ENCODE results near the gene PCDHGB5. TPM values are rescaled to one million over a fixed set of nuclear protein-coding genes. Genes with fewer than 3 reads are reported as not detected.
"Not testable (repeated sequence)": the region's sequence is repeated elsewhere in the genome, so short reads cannot be mapped to it uniquely, and the experiment has no call there.

The PCDHGB5 gene
- total RNA-seq, 1 donor from 2014 or later: 0.62 TPM

- Mint-ChIP-seq H3K9me3 (peaks cover 45% of the 10 kb centered on the region), H3K36me3 (ENCODE audit: low read depth) (peaks cover 3% of the 10 kb centered on the region), H3K27ac (no peak overlapping the region), H3K4me1 (ENCODE audit: low read depth) (peaks cover 1% of the 10 kb centered on the region), H3K4me3 (ENCODE audit: low read depth) (no peak overlapping the region), H3K27me3 (ENCODE audit: low read depth) (peaks cover 30% of the 10 kb centered on the region)
- DNase-seq (ENCODE audit: low spot score): no peak
- intact Hi-C loops (cut with micrococcal nuclease): no loop called here
Observed at GRCh38 chr5:141366016-141366896, 31.5 kb upstream of the PCDHGB5 start.

- Mint-ChIP-seq H3K4me1 (ENCODE audit: low read depth) (peaks cover 1% of the 10 kb centered on the region), H3K27ac (no peak within 1 kb of the TSS), H3K9me3 (peaks cover 37% of the 10 kb centered on the region), H3K4me3 (ENCODE audit: low read depth) (peak within 1 kb of the TSS; percentile 77), H3K27me3 (ENCODE audit: low read depth) (peaks cover 19% of the 10 kb centered on the region), H3K36me3 (ENCODE audit: low read depth) (peaks cover 5% of the 10 kb centered on the region)
- no peak for DNase-seq (ENCODE audit: low spot score)
- intact Hi-C loops (cut with micrococcal nuclease): no loop called here
Observed at GRCh38 chr5:141369994-141370848, 27.5 kb upstream of the PCDHGB5 start, which contains the start of gene PCDHGB3. TSS of gene PCDHGB3 (plus strand) at chr5:141370242. CDS start at chr5:141370395, 153 bp downstream.

GRCh38 chr5:141371572-141372475, 25.9 kb upstream of the PCDHGB5 start:
- H3K4me3 Mint-ChIP-seq (ENCODE audit: low read depth): no peak overlapping the region
- H3K9me3 Mint-ChIP-seq: peaks cover 38% of the 10 kb centered on the region
- H3K27me3 Mint-ChIP-seq (ENCODE audit: low read depth): peaks cover 15% of the 10 kb centered on the region
- no peak overlapping the region for H3K27ac Mint-ChIP-seq
- no peak for DNase-seq (ENCODE audit: low spot score)
- H3K36me3 Mint-ChIP-seq (ENCODE audit: low read depth): peaks cover 5% of the 10 kb centered on the region
- intact Hi-C loops (cut with micrococcal nuclease): no loop called here
- peaks cover 1% of the 10 kb centered on the region for H3K4me1 Mint-ChIP-seq (ENCODE audit: low read depth)

GRCh38 chr5:141373673-141374317, 24.0 kb upstream of the PCDHGB5 start, which contains the start of gene PCDHGA6:
TSS of gene PCDHGA6 (plus strand) at chr5:141373891. CDS start at chr5:141374084, 193 bp downstream.
- Mint-ChIP-seq H3K27ac (no peak within 1 kb of the TSS), H3K9me3 (peaks cover 44% of the 10 kb centered on the region), H3K36me3 (ENCODE audit: low read depth) (peaks cover 5% of the 10 kb centered on the region), H3K4me1 (ENCODE audit: low read depth) (peaks cover 1% of the 10 kb centered on the region), H3K4me3 (ENCODE audit: low read depth) (peak within 1 kb of the TSS; percentile 13), H3K27me3 (ENCODE audit: low read depth) (peaks cover 15% of the 10 kb centered on the region)
- no peak for DNase-seq (ENCODE audit: low spot score)
- intact Hi-C loops (cut with micrococcal nuclease): no loop called here

- H3K27me3 Mint-ChIP-seq (ENCODE audit: low read depth): peaks cover 11% of the 10 kb centered on the region
- no peaks in the 10 kb centered on the region for H3K4me1 Mint-ChIP-seq (ENCODE audit: low read depth)
- DNase-seq (ENCODE audit: low spot score): no peak
- H3K36me3 Mint-ChIP-seq (ENCODE audit: low read depth): peaks cover 5% of the 10 kb centered on the region
- intact Hi-C loops (cut with micrococcal nuclease): no loop called here
- H3K4me3 Mint-ChIP-seq (ENCODE audit: low read depth): no peak overlapping the region
- H3K9me3 Mint-ChIP-seq: peaks cover 46% of the 10 kb centered on the region
- H3K27ac Mint-ChIP-seq: no peak overlapping the region
Observed at GRCh38 chr5:141374627-141375026, 23.1 kb upstream of the PCDHGB5 start.

- intact Hi-C loops (cut with micrococcal nuclease); H3K27me3 Mint-ChIP-seq (ENCODE audit: low read depth); H3K27ac Mint-ChIP-seq; H3K4me3 Mint-ChIP-seq (ENCODE audit: low read depth); DNase-seq (ENCODE audit: low spot score); H3K36me3 Mint-ChIP-seq (ENCODE audit: low read depth); H3K4me1 Mint-ChIP-seq (ENCODE audit: low read depth): not testable (repeated sequence)
- peaks cover 46% of the 10 kb centered on the region for H3K9me3 Mint-ChIP-seq
Observed at GRCh38 chr5:141375444-141376155, 22.1 kb upstream of the PCDHGB5 start.

- no peaks in the 10 kb centered on the region for H3K4me1 Mint-ChIP-seq (ENCODE audit: low read depth)
- H3K27me3 Mint-ChIP-seq (ENCODE audit: low read depth): peaks cover 11% of the 10 kb centered on the region
- intact Hi-C loops (cut with micrococcal nuclease): no loop called here
- DNase-seq (ENCODE audit: low spot score): no peak
- peaks cover 38% of the 10 kb centered on the region for H3K9me3 Mint-ChIP-seq
- peak within 1 kb of the TSS; percentile 75 for H3K4me3 Mint-ChIP-seq (ENCODE audit: low read depth)
- no peak within 1 kb of the TSS for H3K27ac Mint-ChIP-seq
- no peaks in the 10 kb centered on the region for H3K36me3 Mint-ChIP-seq (ENCODE audit: low read depth)
Observed at GRCh38 chr5:141382469-141383294, 15.1 kb upstream of the PCDHGB5 start, which contains the start of gene PCDHGA7. TSS of gene PCDHGA7 (plus strand) at chr5:141382742. CDS start at chr5:141382900, 158 bp downstream.

GRCh38 chr5:141383345-141383744, 14.4 kb upstream of the PCDHGB5 start:
- no peak for DNase-seq (ENCODE audit: low spot score)
- Mint-ChIP-seq H3K4me1 (ENCODE audit: low read depth) (no peaks in the 10 kb centered on the region), H3K36me3 (ENCODE audit: low read depth) (no peaks in the 10 kb centered on the region), H3K27me3 (ENCODE audit: low read depth) (peaks cover 13% of the 10 kb centered on the region), H3K27ac (no peak overlapping the region), H3K9me3 (peaks cover 41% of the 10 kb centered on the region), H3K4me3 (ENCODE audit: low read depth) (peak overlapping the region; percentile 75)
- intact Hi-C loops (cut with micrococcal nuclease): no loop called here

GRCh38 chr5:141384471-141385267, 13.1 kb upstream of the PCDHGB5 start:
- Mint-ChIP-seq H3K9me3 (peaks cover 46% of the 10 kb centered on the region), H3K27ac (no peak overlapping the region), H3K27me3 (ENCODE audit: low read depth) (peaks cover 16% of the 10 kb centered on the region), H3K4me3 (ENCODE audit: low read depth) (no peak overlapping the region), H3K36me3 (ENCODE audit: low read depth) (no peaks in the 10 kb centered on the region), H3K4me1 (ENCODE audit: low read depth) (no peaks in the 10 kb centered on the region)
- no peak for DNase-seq (ENCODE audit: low spot score)
- intact Hi-C loops (cut with micrococcal nuclease): no loop called here

- intact Hi-C loops (cut with micrococcal nuclease); H3K4me1 Mint-ChIP-seq (ENCODE audit: low read depth); H3K36me3 Mint-ChIP-seq (ENCODE audit: low read depth); H3K27ac Mint-ChIP-seq; DNase-seq (ENCODE audit: low spot score): not testable (repeated sequence)
- H3K27me3 Mint-ChIP-seq (ENCODE audit: low read depth): peaks cover 20% of the 10 kb centered on the region
- peak within 1 kb of the TSS; percentile 37 for H3K4me3 Mint-ChIP-seq (ENCODE audit: low read depth)
- H3K9me3 Mint-ChIP-seq: peaks cover 55% of the 10 kb centered on the region
Observed at GRCh38 chr5:141387557-141388311, 10.0 kb upstream of the PCDHGB5 start, which contains the start of gene PCDHGB4. TSS of gene PCDHGB4 (plus strand) at chr5:141387698. CDS start at chr5:141387885, 187 bp downstream.
